Gastrocnemius medialis (tissue), 4 donors: ENCODE data around the gene CTR9. TPM values are rescaled to one million over a fixed set of nuclear protein-coding genes. Genes with fewer than 3 reads are reported as not detected.

Source experiments
- ATAC-seq, 2 donors: fragments of 150-250 bp; one replicate each; pipeline ENCODE4 v1.9.1; 2016
- DNase-seq, 2 donors: peaks; one replicate each; pipeline ENCODE4 v3.0.0-alpha.2; 2019
- H3K27ac ChIP-seq, 4 donors: fragments of 200-600 bp; sonication (generic); 1 replicate in 1 of 4; 2 replicates in 3 of 4; pipeline ENCODE4 v1.5.1; 2016 to 2018; ENCODE audit warnings: mild to moderate bottlenecking in 2 of 4, moderate library complexity in 1 of 4
- H3K27me3 ChIP-seq, 3 donors: fragments of 200-600 bp; sonication (generic) in 2 of 3; 1 replicate in 1 of 3; 2 replicates in 2 of 3; pipeline versions ENCODE4 v1.5.1 to v1.6.0; 2016 to 2019; ENCODE audit warnings: mild to moderate bottlenecking in 1 of 3, moderate library complexity in 1 of 3
- H3K36me3 ChIP-seq, 2 donors: fragments of 200-600 bp; sonication (generic) in 1 of 2; one replicate each; pipeline ENCODE4 v1.5.1; 2017 to 2018
- H3K4me1 ChIP-seq, 2 donors: fragments of 200-600 bp; sonication (generic) in 1 of 2; one replicate each; pipeline ENCODE4 v1.5.1; 2016 to 2017; ENCODE audit warnings: mild to moderate bottlenecking in 2 of 2
- H3K4me3 ChIP-seq, 4 donors: fragments of 200-600 bp; sonication (generic) in 3 of 4; 1 replicate in 1 of 4; 2 replicates in 3 of 4; pipeline ENCODE4 v1.5.1; 2016 to 2019; ENCODE audit warnings: mild to moderate bottlenecking in 2 of 4
- H3K9me3 ChIP-seq, 3 donors: fragments of 200-600 bp; sonication (generic) in 2 of 3; 1 replicate in 1 of 3; 2 replicates in 2 of 3; pipeline ENCODE4 v1.5.1; 2016 to 2019
- CTCF ChIP-seq, 5 experiments: fragments of 450-650 bp in 3 of 5; fragments of 200-600 bp in 2 of 5; sonication (generic) in 2 of 5; IDR thresholded peaks in 4 of 5; conservative IDR thresholded peaks in 1 of 5; 1 replicate in 4 of 5; 2 replicates in 1 of 5; pipeline ENCODE4 v1.5.1; 2016 to 2019; ENCODE audit warnings: antibody characterized with exemption in 5 of 5, mild to moderate bottlenecking in 3 of 5, moderate library complexity in 3 of 5
- POLR2A ChIP-seq, 2 donors: fragments of 450-650 bp; IDR thresholded peaks; one replicate each; pipeline ENCODE4 v1.6.1; 2017; ENCODE audit warnings: antibody characterized with exemption in 2 of 2, mild to moderate bottlenecking in 2 of 2, moderate library complexity in 2 of 2
- in situ Hi-C, 4 donors: fragments of 200-750 bp; cut with MboI; loops; one replicate each; pipeline versions ENCODE4 v1.15.0 to v1.8.0; 2017; ENCODE audit warnings: low sequenced_read_pairs in 4 of 4
- intact Hi-C: fragments of 100-400 bp; cut with DNase I; formaldehyde crosslinking; loops from one replicate; pipeline ENCODE4 v1.15.1; 2023; ENCODE audit warnings: low total_unique reads
- total RNA-seq, 4 donors: library from RNA; depleted of rRNA; stranded (reverse); fragments of >200 nt; gene quantifications; one replicate each; pipeline versions ENCODE4 v1.1.0 to v1.2.3, GENCODE V29; 2016

The CTR9 gene
- total RNA-seq, 4 donors from 2014 or later = 18.3 to 22.2 (median 20.4) TPM

- DNase-seq = no peak
- Histone ChIP-seq H3K4me3 (no peak overlapping the region), H3K4me1 (peaks cover 0 to 5% of the 10 kb centered on the region in 2 donors), H3K27ac (no peak overlapping the region), H3K36me3 (peaks cover 0 to 27% of the 10 kb centered on the region in 2 donors), H3K27me3 (no peaks in the 10 kb centered on the region), H3K9me3 (no peaks in the 10 kb centered on the region)
- TF ChIP-seq CTCF (IDR thresholded peaks at IDR 0.05 in 4 of 5, conservative IDR thresholded peaks at IDR 0.05 in 1 of 5) (no peak), POLR2A (IDR thresholded peaks at IDR 0.05) (no peak)
- intact Hi-C loops (loop anchor here (2.0 to 5.0 kb wide), 2 partner anchors 23 to 994 kb away; no protein-coding TSS in a partner anchor), in situ Hi-C loops (loop anchor here (5.0 to 25.0 kb wide), 5 partner anchors 229 to 994 kb away; no protein-coding TSS in a partner anchor)
- ATAC-seq = no peak
Measured at GRCh38 chr11:10793470-10794255, 42.6 kb downstream of the CTR9 start.

DNA sequence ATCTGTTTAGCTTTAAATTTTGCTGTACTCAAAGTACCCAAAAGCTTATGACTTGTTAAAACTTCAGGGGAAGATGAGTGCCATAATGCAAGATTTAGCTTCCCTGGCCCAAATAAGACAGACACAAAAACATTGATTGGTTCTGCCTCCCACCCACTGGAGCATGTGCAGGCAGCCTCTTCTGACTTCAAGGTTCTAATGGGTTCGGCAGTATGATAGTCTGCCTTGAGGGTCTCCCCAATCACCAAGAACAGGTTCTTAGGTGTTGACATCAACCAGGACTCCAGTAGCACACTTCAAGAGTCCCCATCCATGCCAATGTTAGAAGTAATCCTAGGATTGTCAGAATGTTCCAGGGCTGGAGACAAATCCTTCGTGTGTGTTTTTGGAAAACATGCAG lies 45.1 kb downstream of the CTR9 start:
- no peak for TF ChIP-seq POLR2A (IDR thresholded peaks at IDR 0.05)
- TF ChIP-seq CTCF (IDR thresholded peaks at IDR 0.05 in 4 of 5, conservative IDR thresholded peaks at IDR 0.05 in 1 of 5) = no peak
- Histone ChIP-seq H3K4me1 (peaks cover 0 to 5% of the 10 kb centered on the region in 2 donors), H3K4me3 (no peak overlapping the region), H3K36me3 (peaks cover 14 to 52% of the 10 kb centered on the region in 2 donors), H3K27ac (no peak overlapping the region), H3K9me3 (no peaks in the 10 kb centered on the region), H3K27me3 (no peaks in the 10 kb centered on the region)
- intact Hi-C loops = no loop called here
- DNase-seq = no peak
- in situ Hi-C loops = loop anchor here (10.0 to 25.0 kb wide), 3 partner anchors 229 to 991 kb away; no protein-coding TSS in a partner anchor
- no peak for ATAC-seq

GRCh38 chr11:10797001-10797400 lies 46.0 kb downstream of the CTR9 start:
- Histone ChIP-seq H3K36me3 (peaks cover 14 to 60% of the 10 kb centered on the region in 2 donors), H3K27ac (no peak overlapping the region), H3K4me1 (peaks cover 0 to 5% of the 10 kb centered on the region in 2 donors), H3K27me3 (no peaks in the 10 kb centered on the region), H3K4me3 (no peak overlapping the region), H3K9me3 (no peaks in the 10 kb centered on the region)
- intact Hi-C loops (no loop called here), in situ Hi-C loops (loop anchor here (10.0 to 25.0 kb wide), 3 partner anchors 228 to 990 kb away; no protein-coding TSS in a partner anchor)
- TF ChIP-seq CTCF (IDR thresholded peaks at IDR 0.05 in 4 of 5, conservative IDR thresholded peaks at IDR 0.05 in 1 of 5) = no peak
- no peak for TF ChIP-seq POLR2A (IDR thresholded peaks at IDR 0.05)
- DNase-seq (no peak), ATAC-seq (no peak)

- DNase-seq (no peak), ATAC-seq (no peak)
- TF ChIP-seq CTCF (IDR thresholded peaks at IDR 0.05 in 4 of 5, conservative IDR thresholded peaks at IDR 0.05 in 1 of 5) (no peak), POLR2A (IDR thresholded peaks at IDR 0.05) (no peak)
- H3K9me3 ChIP-seq = no peaks in the 10 kb centered on the region
- H3K27me3 ChIP-seq = no peaks in the 10 kb centered on the region
- peaks cover 0 to 5% of the 10 kb centered on the region in 2 donors for H3K4me1 ChIP-seq
- intact Hi-C loops = no loop called here
- in situ Hi-C loops = loop anchor here (10.0 to 25.0 kb wide), 3 partner anchors 227 to 990 kb away; no protein-coding TSS in a partner anchor
- no peak overlapping the region for H3K4me3 ChIP-seq
- peaks cover 14 to 66% of the 10 kb centered on the region in 2 donors for H3K36me3 ChIP-seq
- H3K27ac ChIP-seq = no peak overlapping the region
Measured at GRCh38 chr11:10797531-10797930, 46.5 kb downstream of the CTR9 start.
